Smooth muscle cell of the pulmonary artery (primary cell): ENCODE measurements around the gene PDCD10. TPM values are rescaled to one million over a fixed set of nuclear protein-coding genes. Genes with fewer than 3 reads are reported as not detected.

Source experiments
- total RNA-seq: library from RNA; depleted of rRNA; stranded (reverse); fragments of >200 nt; gene quantifications from 2 replicates; pipeline ENCODE4 v1.2.3, GENCODE V29; 2014

Gene PDCD10
- total RNA-seq, result 46.4 and 53.9 TPM in 2 replicates

DNA sequence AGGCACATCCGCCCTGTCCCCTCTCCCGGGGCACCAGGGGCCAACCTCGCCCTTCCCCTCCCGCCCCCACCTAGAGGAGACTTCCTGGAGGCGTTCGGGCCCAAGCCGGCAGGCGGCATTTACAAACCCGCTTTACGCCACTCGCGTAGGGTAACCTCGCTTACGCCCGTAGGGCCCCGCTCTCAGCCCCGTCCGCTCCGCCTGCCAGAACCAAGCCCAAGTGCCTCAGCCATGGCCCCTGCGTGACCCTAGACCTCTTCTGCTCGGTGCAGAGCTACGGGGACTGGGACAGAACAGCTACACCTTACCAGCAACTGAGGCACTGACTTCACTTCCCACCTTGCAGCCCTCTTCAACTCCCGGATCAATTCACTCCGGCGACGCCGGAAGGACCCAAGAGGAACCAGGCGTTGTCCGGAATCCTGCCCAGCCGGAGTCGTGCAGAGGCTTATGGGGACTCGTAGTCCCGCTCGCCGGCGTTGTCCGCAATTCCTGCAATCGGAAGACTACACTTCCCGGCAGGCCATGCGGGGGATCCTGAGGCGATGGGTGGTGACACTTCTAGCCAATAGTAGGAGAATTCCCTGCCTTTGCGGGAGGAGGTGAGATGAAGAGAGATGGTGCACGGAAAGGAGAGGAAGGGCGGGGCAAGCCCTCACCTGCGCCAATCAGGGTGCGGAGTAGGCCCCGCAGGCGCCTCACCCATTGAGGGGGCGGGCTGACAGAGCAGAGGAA, at the start of gene PDCD10:
TSS of gene PDCD10 (minus strand) at position 395 of the 735 bp plus-strand sequence. CDS start 14,735 bp downstream, outside the sequence.

DNA sequence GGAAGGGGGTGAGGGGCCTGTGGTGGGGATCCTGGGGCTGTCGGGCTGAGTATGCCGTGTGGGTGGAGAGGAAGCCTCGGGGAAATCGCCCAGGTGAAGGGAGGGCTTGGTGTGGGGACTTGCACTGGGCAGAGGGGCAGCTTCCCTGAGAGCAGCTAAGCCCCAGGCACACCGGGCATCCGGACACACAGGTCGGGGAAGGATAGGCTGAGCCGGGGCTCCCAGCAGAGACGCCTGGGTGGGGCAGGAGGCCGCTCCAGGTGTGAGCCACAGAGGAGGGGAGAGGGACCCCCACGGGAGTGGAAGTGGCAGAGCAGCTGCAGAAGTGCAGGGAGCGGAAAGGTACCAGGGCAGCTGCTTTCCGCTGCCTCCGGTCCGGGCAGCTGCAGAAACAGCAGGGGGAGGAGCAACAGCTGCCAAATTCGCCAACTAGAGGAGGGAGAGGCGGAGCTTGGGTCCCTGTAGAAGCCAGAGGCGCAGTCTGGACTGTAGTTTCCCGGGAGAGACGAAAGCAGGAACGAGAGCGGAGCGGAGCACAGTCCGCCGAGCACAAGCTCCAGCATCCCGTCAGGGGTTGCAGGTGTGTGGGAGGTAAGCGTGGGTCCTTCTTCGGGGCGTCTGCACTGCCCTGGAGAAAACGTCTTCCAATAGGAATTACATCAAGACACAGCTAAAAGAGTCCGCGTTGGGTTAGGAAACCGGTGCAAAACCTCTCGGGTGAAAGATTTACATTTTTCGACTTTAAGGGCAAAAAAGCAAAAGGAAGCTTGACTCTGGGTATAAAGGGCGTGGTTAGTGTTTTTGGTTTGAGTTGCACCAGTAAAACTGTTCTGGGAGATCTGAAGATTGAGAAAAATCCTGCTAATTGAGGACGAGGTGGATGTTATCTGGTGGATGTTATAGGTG, 794 bp upstream of the PDCD10 start, which contains the start of gene SERPINI1:
TSS of gene SERPINI1 (plus strand) at position 489 of the 906 bp plus-strand sequence. CDS start 53,408 bp downstream, outside the sequence.

DNA sequence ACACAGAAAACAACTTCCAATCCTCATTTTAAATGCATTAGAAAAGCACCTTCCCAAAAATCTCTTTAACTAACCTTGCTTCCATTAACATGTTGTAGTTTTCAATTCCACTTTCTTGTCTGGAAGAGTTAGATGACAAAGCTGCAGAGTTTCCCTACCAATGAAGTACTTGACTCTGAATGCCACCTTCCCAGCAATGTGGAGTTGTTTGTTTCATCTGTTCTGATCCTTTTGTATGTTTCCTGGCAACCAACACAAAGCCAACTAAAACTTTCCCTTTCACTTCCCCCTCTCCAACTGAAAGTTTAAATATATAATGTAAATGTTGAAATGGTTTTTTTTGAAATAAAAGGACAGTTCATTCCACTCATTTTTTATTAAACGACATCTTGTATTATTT, 80.9 kb downstream of the PDCD10 start, which contains the start of gene WDR49:
TSS of gene WDR49 (minus strand) at position 183 of the 400 bp plus-strand sequence. CDS start 517 bp downstream, outside the sequence.

Other genes starting within 250 kb of the PDCD10 start
- gene WDR49, start 81.0 kb downstream of the PDCD10 start, total RNA-seq, result 0.07 and 0.56 TPM in 2 replicates
- gene SERPINI1, start 829 bp upstream of the PDCD10 start, total RNA-seq, result 4.3 and 7.6 TPM in 2 replicates